SK-N-SH treated with all-trans-retinoic acid at 6 μM for 48 hours (cell line): ENCODE data around the gene CD22.

Experiments
- ATAC-seq: fragments of 200-7000 bp; cut with Tn5 transposase; 3 replicates; pipeline ENCODE4 v1.9.1; 2020; ENCODE audit warnings: mild to moderate bottlenecking, moderate library complexity
- ARNTL ChIP-seq: fragments of 450-650 bp; formaldehyde crosslinking; IDR thresholded peaks from 2 replicates; pipeline ENCODE4 v1.5.0; 2020; ENCODE audit warnings: low read depth, mild to moderate bottlenecking, moderate library complexity, borderline replicate concordance
- BACH2 ChIP-seq: fragments of 250-450 bp; sonication (Bioruptor Pico); IDR thresholded peaks from 2 replicates; pipeline ENCODE4 v1.9.0; 2021; ENCODE audit warnings: mild to moderate bottlenecking, borderline replicate concordance
- CREB5 ChIP-seq: fragments of 250-450 bp; sonication (Bioruptor Pico); IDR thresholded peaks from 2 replicates; pipeline ENCODE4 v1.5.1; 2020; ENCODE audit warnings: low read depth, mild to moderate bottlenecking, moderate library complexity
- CSRNP3 ChIP-seq: fragments of 250-450 bp; sonication (Bioruptor Pico); IDR thresholded peaks from 2 replicates; pipeline ENCODE4 v1.5.1; 2021; ENCODE audit warnings: mild to moderate bottlenecking, moderate library complexity
- ESRRG ChIP-seq: fragments of 250-450 bp; sonication (Bioruptor Pico); IDR thresholded peaks from 2 replicates; pipeline ENCODE4 v1.6.1; 2021; ENCODE audit warnings: mild to moderate bottlenecking
- GLIS3 ChIP-seq: fragments of 250-450 bp; sonication (Bioruptor Pico); IDR thresholded peaks from 2 replicates; pipeline ENCODE4 v1.5.0; 2020; ENCODE audit warnings: mild to moderate bottlenecking, moderate library complexity
- OSR1 ChIP-seq: fragments of 250-450 bp; sonication (Bioruptor Pico); IDR thresholded peaks from 2 replicates; pipeline ENCODE4 v1.8.0; 2022; ENCODE audit warnings: moderate library complexity, mild to moderate bottlenecking, inconsistent platforms
- PATZ1 ChIP-seq: fragments of 250-450 bp; sonication (Bioruptor Pico); IDR thresholded peaks from 2 replicates; pipeline ENCODE4 v1.8.0; 2020; ENCODE audit warnings: mild to moderate bottlenecking, moderate library complexity, borderline replicate concordance
- POU6F1 ChIP-seq: fragments of 250-450 bp; sonication (Bioruptor Pico); IDR thresholded peaks from 2 replicates; pipeline ENCODE4 v1.8.0; 2021; ENCODE audit warnings: low read depth, mild to moderate bottlenecking, moderate library complexity, borderline replicate concordance
- PPARA ChIP-seq: fragments of 250-450 bp; sonication (Bioruptor Pico); IDR thresholded peaks from 2 replicates; pipeline ENCODE4 v1.5.0; 2020; ENCODE audit warnings: mild to moderate bottlenecking, borderline replicate concordance
- RARB ChIP-seq: fragments of 250-450 bp; sonication (Bioruptor Pico); IDR thresholded peaks from 2 replicates; pipeline ENCODE4 v1.8.0; 2021; ENCODE audit warnings: mild to moderate bottlenecking, moderate library complexity
- SNAI2 ChIP-seq: fragments of 250-450 bp; sonication (Bioruptor Pico); IDR thresholded peaks from 2 replicates; pipeline ENCODE4 v1.5.0; 2020; ENCODE audit warnings: mild to moderate bottlenecking, moderate library complexity
- TCF4 ChIP-seq: fragments of 250-450 bp; sonication (Bioruptor Pico); IDR thresholded peaks from 2 replicates; pipeline ENCODE4 v1.8.0; 2021; ENCODE audit warnings: mild to moderate bottlenecking, moderate library complexity, borderline replicate concordance
- TOX ChIP-seq: fragments of 250-450 bp; sonication (Bioruptor Pico); IDR thresholded peaks from 2 replicates; pipeline ENCODE4 v1.8.0; 2021; ENCODE audit warnings: mild to moderate bottlenecking, moderate library complexity, borderline replicate concordance
- TSHZ2 ChIP-seq: fragments of 250-450 bp; sonication (Bioruptor Pico); IDR thresholded peaks from 2 replicates; pipeline ENCODE4 v1.5.0; 2020; ENCODE audit warnings: mild to moderate bottlenecking, moderate library complexity
- ZC3H10 ChIP-seq: fragments of 250-450 bp; sonication (Bioruptor Pico); IDR thresholded peaks from 2 replicates; pipeline ENCODE4 v1.5.1; 2021; ENCODE audit warnings: mild to moderate bottlenecking, moderate library complexity
- ZFP3 ChIP-seq: fragments of 250-450 bp; sonication (Bioruptor Pico); IDR thresholded peaks from 2 replicates; pipeline ENCODE4 v1.5.0; 2020; ENCODE audit warnings: mild to moderate bottlenecking, moderate library complexity
- ZFP30 ChIP-seq: fragments of 450-650 bp; formaldehyde crosslinking; IDR thresholded peaks from 2 replicates; pipeline ENCODE4 v1.5.0; 2022; ENCODE audit warnings: mild to moderate bottlenecking, moderate library complexity
- ZNF70 ChIP-seq: fragments of 450-650 bp; formaldehyde crosslinking; IDR thresholded peaks from 2 replicates; pipeline ENCODE4 v1.5.0; 2020; ENCODE audit warnings: mild to moderate bottlenecking, moderate library complexity
- ZNF8 ChIP-seq: fragments of 450-650 bp; formaldehyde crosslinking; IDR thresholded peaks from 2 replicates; pipeline ENCODE4 v1.5.0; 2020; ENCODE audit warnings: mild to moderate bottlenecking, moderate library complexity

The CD22 gene

GRCh38 chr19:35363001-35363590 is 34.1 kb downstream of the CD22 start (continued):
- no peak for TF ChIP-seq TSHZ2 (CRISPR knock-in tag)
- no peak for TF ChIP-seq ZC3H10
- TF ChIP-seq, all 23 proteins: peak for 0

- no peak for ATAC-seq
- no peak for TF ChIP-seq ZNF8
- no peak for TF ChIP-seq SNAI2 (CRISPR knock-in tag)
- no peak for TF ChIP-seq TOX
- no peak for TF ChIP-seq ARNTL (CRISPR knock-in tag)
- no peak for TF ChIP-seq ZFP30 (CRISPR knock-in tag)
- TF ChIP-seq ZNF70 (CRISPR knock-in tag): no peak
- TF ChIP-seq TSHZ2 (CRISPR knock-in tag): no peak
- no peak for TF ChIP-seq PPARA (CRISPR knock-in tag)
- TF ChIP-seq CREB5 (CRISPR knock-in tag): no peak
- TF ChIP-seq ZC3H10: no peak
- no peak for TF ChIP-seq RARB
- TF ChIP-seq TCF4 (CRISPR knock-in tag): no peak
- TF ChIP-seq CSRNP3: no peak
- no peak for TF ChIP-seq ZFP3 (CRISPR knock-in tag)
- TF ChIP-seq BACH2 (CRISPR knock-in tag): no peak
- TF ChIP-seq GLIS3 (CRISPR knock-in tag): no peak
- TF ChIP-seq POU6F1 (CRISPR knock-in tag): no peak
- TF ChIP-seq ESRRG (CRISPR knock-in tag): no peak
- no peak for TF ChIP-seq OSR1 (CRISPR knock-in tag)
These were observed 34.9 kb downstream of the CD22 start for GRCh38 chr19:35363711-35364425.

GRCh38 chr19:35365303-35365702 is 36.3 kb downstream of the CD22 start:
- ATAC-seq: no peak
- TF ChIP-seq ZFP3 (CRISPR knock-in tag) (no peak), ESRRG (CRISPR knock-in tag) (no peak), CREB5 (CRISPR knock-in tag) (no peak), OSR1 (CRISPR knock-in tag) (no peak), TSHZ2 (CRISPR knock-in tag) (no peak), TOX (no peak), RARB (no peak), PATZ1 (CRISPR knock-in tag) (no peak), BACH2 (CRISPR knock-in tag) (no peak)
